ENCODE measurements around the gene PHF23.

- TF ChIP-seq, protein P1, sequence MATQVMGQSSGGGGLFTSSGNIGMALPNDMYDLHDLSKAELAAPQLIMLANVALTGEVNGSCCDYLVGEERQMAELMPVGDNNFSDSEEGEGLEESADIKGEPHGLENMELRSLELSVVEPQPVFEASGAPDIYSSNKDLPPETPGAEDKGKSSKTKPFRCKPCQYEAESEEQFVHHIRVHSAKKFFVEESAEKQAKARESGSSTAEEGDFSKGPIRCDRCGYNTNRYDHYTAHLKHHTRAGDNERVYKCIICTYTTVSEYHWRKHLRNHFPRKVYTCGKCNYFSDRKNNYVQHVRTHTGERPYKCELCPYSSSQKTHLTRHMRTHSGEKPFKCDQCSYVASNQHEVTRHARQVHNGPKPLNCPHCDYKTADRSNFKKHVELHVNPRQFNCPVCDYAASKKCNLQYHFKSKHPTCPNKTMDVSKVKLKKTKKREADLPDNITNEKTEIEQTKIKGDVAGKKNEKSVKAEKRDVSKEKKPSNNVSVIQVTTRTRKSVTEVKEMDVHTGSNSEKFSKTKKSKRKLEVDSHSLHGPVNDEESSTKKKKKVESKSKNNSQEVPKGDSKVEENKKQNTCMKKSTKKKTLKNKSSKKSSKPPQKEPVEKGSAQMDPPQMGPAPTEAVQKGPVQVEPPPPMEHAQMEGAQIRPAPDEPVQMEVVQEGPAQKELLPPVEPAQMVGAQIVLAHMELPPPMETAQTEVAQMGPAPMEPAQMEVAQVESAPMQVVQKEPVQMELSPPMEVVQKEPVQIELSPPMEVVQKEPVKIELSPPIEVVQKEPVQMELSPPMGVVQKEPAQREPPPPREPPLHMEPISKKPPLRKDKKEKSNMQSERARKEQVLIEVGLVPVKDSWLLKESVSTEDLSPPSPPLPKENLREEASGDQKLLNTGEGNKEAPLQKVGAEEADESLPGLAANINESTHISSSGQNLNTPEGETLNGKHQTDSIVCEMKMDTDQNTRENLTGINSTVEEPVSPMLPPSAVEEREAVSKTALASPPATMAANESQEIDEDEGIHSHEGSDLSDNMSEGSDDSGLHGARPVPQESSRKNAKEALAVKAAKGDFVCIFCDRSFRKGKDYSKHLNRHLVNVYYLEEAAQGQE (IDR thresholded peaks at IDR 0.05; ENCODE audit: insufficient read depth in 1 of 2, low read depth in 2 of 2, low read length in 2 of 2), result no peak
- TF ChIP-seq POLR2AphosphoS5 (IDR thresholded peaks at IDR 0.05; ENCODE audit: low read depth, low read length) (no peak), TAF1 (IDR thresholded peaks at IDR 0.05; ENCODE audit: borderline replicate concordance, insufficient read depth, low read length) (no peak), FOXP2 (optimal IDR thresholded peaks at IDR 0.05; ENCODE audit: borderline replicate concordance, extremely low read depth, extremely low read length, insufficient read depth) (no peak), SIN3A (IDR thresholded peaks at IDR 0.05; ENCODE audit: borderline replicate concordance, insufficient read depth, low read length) (no peak)
Observed at GRCh38 chr17:7259555-7259889, 20.3 kb upstream of the PHF23 start.

Measured in PFSK-1 (cell line).